Measurements from ENCODE around the gene KTI12.

- no peak for TF ChIP-seq CTCF (IDR thresholded peaks at IDR 0.05)
- no peak for TF ChIP-seq ZFX (IDR thresholded peaks at IDR 0.05; ENCODE audit: borderline replicate concordance)
Measured at GRCh38 chr1:52037909-52038308, 4.3 kb upstream of the KTI12 start.
